Fibroblast of pulmonary artery (primary cell): ENCODE results near the gene PAXIP1.
A peak's percentile ranks its signal among the peaks of the same experiment; 100 is the strongest.
"Not testable (repeated sequence)": the region's sequence is repeated elsewhere in the genome, so short reads cannot be mapped to it uniquely, and the experiment has no call there.

Experiments used
- DNase-seq: peaks from one replicate; pipeline ENCODE4 v3.0.0-alpha.2; 2010; ENCODE audit warnings: low read depth
- H3K4me3 ChIP-seq: replicated peaks from 2 replicates; pipeline ENCODE4 v1.5.1; 2011; ENCODE audit warnings: low read depth, mild to moderate bottlenecking, control low read depth, low read length, moderate library complexity
- CTCF ChIP-seq: IDR thresholded peaks from 2 replicates; pipeline ENCODE4 v1.5.1; 2011; ENCODE audit warnings: mild to moderate bottlenecking, control low read depth, low read length, inconsistent platforms; ENCODE audit errors: missing control alignments

The PAXIP1 gene

GRCh38 chr7:155003092-155003375 is at the start of gene PAXIP1:
TSS of gene PAXIP1 (minus strand) at chr7:155003124. CDS start at chr7:155002929, 195 bp downstream.
- peak within 1 kb of the TSS; percentile 80 for H3K4me3 ChIP-seq
- DNase-seq, result peak; percentile 39
- TF ChIP-seq CTCF, result no peak

GRCh38 chr7:155051355-155051754 is 48.4 kb upstream of the PAXIP1 start:
- TF ChIP-seq CTCF, result no peak
- H3K4me3 ChIP-seq, result no peak overlapping the region
- no peak for DNase-seq

GRCh38 chr7:155048006-155048405 is 45.1 kb upstream of the PAXIP1 start:
- TF ChIP-seq CTCF, result no peak
- no peak overlapping the region for H3K4me3 ChIP-seq
- DNase-seq, result no peak

GRCh38 chr7:155043756-155044155 is 40.8 kb upstream of the PAXIP1 start:
- H3K4me3 ChIP-seq, result no peak overlapping the region
- no peak for TF ChIP-seq CTCF
- no peak for DNase-seq

- no peak overlapping the region for H3K4me3 ChIP-seq
- DNase-seq, result no peak
- no peak for TF ChIP-seq CTCF
Observed at GRCh38 chr7:155038335-155038734, 35.4 kb upstream of the PAXIP1 start.

GRCh38 chr7:155034495-155034894 is 31.6 kb upstream of the PAXIP1 start:
- DNase-seq, result not testable (repeated sequence)

GRCh38 chr7:155032978-155033377 is 30.1 kb upstream of the PAXIP1 start:
- DNase-seq, result no peak
- TF ChIP-seq CTCF, result no peak
- no peak overlapping the region for H3K4me3 ChIP-seq

More at GRCh38 chr7:155034495-155034894, 31.6 kb upstream of the PAXIP1 start:
- H3K4me3 ChIP-seq, result not testable (repeated sequence)

GRCh38 chr7:155027879-155028278 is 25.0 kb upstream of the PAXIP1 start:
- no peak for TF ChIP-seq CTCF
- H3K4me3 ChIP-seq, result no peak overlapping the region
- DNase-seq, result no peak
